HepG2 (cell line): Measurements from ENCODE around the gene PSD4. TPM values are rescaled to one million over a fixed set of nuclear protein-coding genes. Genes with fewer than 3 reads are reported as not detected.
A peak's percentile ranks its signal among the peaks of the same experiment; 100 is the strongest.

Experiments used
- CCAR2 ChIP-seq: fragments of 200-400 bp; formaldehyde crosslinking; optimal IDR thresholded peaks from 2 replicates; pipeline ENCODE3; 2018; ENCODE audit warnings: low read depth, mild to moderate bottlenecking, low read length, moderate library complexity
- JUND ChIP-seq: sonication (generic); formaldehyde crosslinking; IDR thresholded peaks from 2 replicates; pipeline ENCODE4 v1.8.0; 2022; ENCODE audit warnings: mild to moderate bottlenecking, missing genetic modification reagents
- MXD4 ChIP-seq: IDR thresholded peaks from 2 replicates; pipeline ENCODE4 v1.6.1; 2016; ENCODE audit warnings: mild to moderate bottlenecking, missing biosample characterization, missing genetic modification reagents
- NCOA1 ChIP-seq: sonication (generic); formaldehyde crosslinking; IDR thresholded peaks from 2 replicates; pipeline ENCODE4 v1.9.0; 2021; ENCODE audit warnings: missing genetic modification reagents
- TBX2 ChIP-seq: sonication (generic); formaldehyde crosslinking; IDR thresholded peaks from 2 replicates; pipeline ENCODE4 v1.5.0; 2020; ENCODE audit warnings: missing genetic modification reagents, mild to moderate bottlenecking, borderline replicate concordance
- ZMYM4 ChIP-seq: sonication (generic); formaldehyde crosslinking; IDR thresholded peaks from 2 replicates; pipeline ENCODE4 v1.8.1; 2023; ENCODE audit warnings: mild to moderate bottlenecking, missing genetic modification reagents
- ZNF207 ChIP-seq: fragments of 450-650 bp; IDR thresholded peaks from 2 replicates; pipeline ENCODE4 v1.6.1; 2016; ENCODE audit warnings: antibody characterized with exemption, borderline replicate concordance
- ZNF224 ChIP-seq: sonication (generic); formaldehyde crosslinking; IDR thresholded peaks from 2 replicates; pipeline ENCODE4 v1.5.0; 2020; ENCODE audit warnings: mild to moderate bottlenecking, missing genetic modification reagents
- ZNF234 ChIP-seq: sonication (generic); formaldehyde crosslinking; conservative IDR thresholded peaks from 2 replicates; pipeline ENCODE4 v1.5.1; 2020; ENCODE audit warnings: mild to moderate bottlenecking, missing genetic modification reagents
- ZNF335 ChIP-seq: sonication (generic); formaldehyde crosslinking; IDR thresholded peaks from 2 replicates; pipeline ENCODE4 v1.4.0; 2020; ENCODE audit warnings: missing genetic modification reagents
- ZNF530 ChIP-seq: sonication (generic); formaldehyde crosslinking; IDR thresholded peaks from 2 replicates; pipeline ENCODE4 v1.5.0; 2020; ENCODE audit warnings: low read depth, mild to moderate bottlenecking, missing genetic modification reagents
- polyA plus RNA-seq, 8 experiments: library from polyadenylated mRNA; depleted of rRNA in 3 of 8; stranded (reverse) in 7 of 8; unstranded in 1 of 8; fragments of >200 nt; fragmentation: Illumina TruSeq in 4 of 8; extraction: Trizol in 4 of 8; gene quantifications; 2 replicates each; pipeline versions ENCODE4 v1.2.1 to v1.2.3, GENCODE V29; 2011 to 2016; ENCODE audit warnings: low read depth in 4 of 8, missing spikeins in 1 of 8, mixed read lengths in 1 of 8; ENCODE audit not compliant: insufficient read depth in 1 of 8
- total RNA-seq, 5 experiments: library from RNA; depleted of rRNA; stranded (reverse); fragments of >200 nt; fragmentation: Illumina TruSeq; extraction: Trizol; gene quantifications; 2 replicates each; pipeline ENCODE4 v1.2.3, GENCODE V29; 2016; ENCODE audit warnings: low read depth in 1 of 5
- TF ChIP-seq, protein P1 (sequence below): sonication (generic); formaldehyde crosslinking; conservative IDR thresholded peaks from 2 replicates; pipeline ENCODE4 v1.4.0; 2020; ENCODE audit warnings: mild to moderate bottlenecking, missing genetic modification reagents, moderate library complexity
- TF ChIP-seq, protein P2 (sequence below): IDR thresholded peaks from 2 replicates; pipeline ENCODE4 v1.6.1; 2016; ENCODE audit warnings: missing compliant biosample characterization, missing genetic modification reagents, borderline replicate concordance
- TF ChIP-seq, protein P3 (sequence below): sonication (generic); formaldehyde crosslinking; IDR thresholded peaks from 2 replicates; pipeline ENCODE4 v1.4.0; 2020; ENCODE audit warnings: missing genetic modification reagents
- TF ChIP-seq, protein P4 (sequence below): sonication (generic); formaldehyde crosslinking; IDR thresholded peaks from 2 replicates; pipeline ENCODE4 v1.4.0; 2020; ENCODE audit warnings: mild to moderate bottlenecking, missing genetic modification reagents

The PSD4 gene
- total and polyA plus RNA-seq, 2 of the 13 experiments (the other 11 are each of a cell fraction or from before 2014, with no cell fraction given), result 5.8 to 9.4 TPM

DNA sequence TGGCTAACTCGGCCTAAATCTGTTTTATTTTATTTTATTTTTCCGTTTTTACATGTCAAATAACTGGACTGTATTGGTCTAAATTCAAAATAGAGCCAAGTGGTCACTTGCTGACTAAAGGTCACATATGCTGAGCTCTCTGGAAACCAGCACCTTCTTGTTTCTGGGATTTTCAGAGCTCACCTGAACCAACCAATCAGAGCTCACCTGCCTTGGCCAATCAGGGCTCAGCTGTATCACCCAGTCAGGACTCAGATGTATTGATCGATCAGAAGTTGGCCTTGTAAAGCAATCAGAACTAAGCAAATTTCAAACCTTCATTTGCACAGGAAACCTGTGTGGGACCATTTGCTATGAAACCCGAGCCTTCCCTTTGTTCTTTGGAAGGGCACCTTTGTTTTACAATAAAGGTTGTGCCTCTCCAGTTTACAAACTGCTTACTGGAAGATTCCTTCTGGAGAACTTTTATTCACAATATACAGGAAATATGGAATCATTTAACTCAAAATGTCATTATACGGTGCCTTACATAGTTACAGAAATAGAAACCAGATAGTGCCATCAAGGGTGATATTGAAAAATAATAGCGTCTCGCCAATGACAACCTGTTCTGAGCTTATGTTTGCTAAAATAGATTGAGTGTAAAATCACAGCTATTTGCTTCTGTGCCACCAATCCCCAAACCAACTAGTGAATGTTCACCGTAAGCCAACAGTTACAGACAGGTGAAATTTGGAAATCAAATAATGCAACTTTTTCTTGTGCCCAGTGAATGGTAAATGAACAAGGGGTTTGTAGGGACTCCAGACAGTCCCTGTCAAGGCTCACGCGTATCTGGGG is 17.3 kb upstream of the PSD4 start (continued):
- no peak for TF ChIP-seq CCAR2
- TF ChIP-seq ZNF207, result no peak
- no peak for TF ChIP-seq ZNF234
- TF ChIP-seq TBX2 (CRISPR knock-in tag), result peak; percentile 72
- no peak for TF ChIP-seq ZNF335
- TF ChIP-seq, protein P1, sequence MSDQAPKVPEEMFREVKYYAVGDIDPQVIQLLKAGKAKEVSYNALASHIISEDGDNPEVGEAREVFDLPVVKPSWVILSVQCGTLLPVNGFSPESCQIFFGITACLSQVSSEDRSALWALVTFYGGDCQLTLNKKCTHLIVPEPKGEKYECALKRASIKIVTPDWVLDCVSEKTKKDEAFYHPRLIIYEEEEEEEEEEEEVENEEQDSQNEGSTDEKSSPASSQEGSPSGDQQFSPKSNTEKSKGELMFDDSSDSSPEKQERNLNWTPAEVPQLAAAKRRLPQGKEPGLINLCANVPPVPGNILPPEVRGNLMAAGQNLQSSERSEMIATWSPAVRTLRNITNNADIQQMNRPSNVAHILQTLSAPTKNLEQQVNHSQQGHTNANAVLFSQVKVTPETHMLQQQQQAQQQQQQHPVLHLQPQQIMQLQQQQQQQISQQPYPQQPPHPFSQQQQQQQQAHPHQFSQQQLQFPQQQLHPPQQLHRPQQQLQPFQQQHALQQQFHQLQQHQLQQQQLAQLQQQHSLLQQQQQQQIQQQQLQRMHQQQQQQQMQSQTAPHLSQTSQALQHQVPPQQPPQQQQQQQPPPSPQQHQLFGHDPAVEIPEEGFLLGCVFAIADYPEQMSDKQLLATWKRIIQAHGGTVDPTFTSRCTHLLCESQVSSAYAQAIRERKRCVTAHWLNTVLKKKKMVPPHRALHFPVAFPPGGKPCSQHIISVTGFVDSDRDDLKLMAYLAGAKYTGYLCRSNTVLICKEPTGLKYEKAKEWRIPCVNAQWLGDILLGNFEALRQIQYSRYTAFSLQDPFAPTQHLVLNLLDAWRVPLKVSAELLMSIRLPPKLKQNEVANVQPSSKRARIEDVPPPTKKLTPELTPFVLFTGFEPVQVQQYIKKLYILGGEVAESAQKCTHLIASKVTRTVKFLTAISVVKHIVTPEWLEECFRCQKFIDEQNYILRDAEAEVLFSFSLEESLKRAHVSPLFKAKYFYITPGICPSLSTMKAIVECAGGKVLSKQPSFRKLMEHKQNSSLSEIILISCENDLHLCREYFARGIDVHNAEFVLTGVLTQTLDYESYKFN (CRISPR knock-in tag), result peak; percentile 88
- TF ChIP-seq ZMYM4 (CRISPR knock-in tag), result peak; percentile 97
- TF ChIP-seq, protein P2, sequence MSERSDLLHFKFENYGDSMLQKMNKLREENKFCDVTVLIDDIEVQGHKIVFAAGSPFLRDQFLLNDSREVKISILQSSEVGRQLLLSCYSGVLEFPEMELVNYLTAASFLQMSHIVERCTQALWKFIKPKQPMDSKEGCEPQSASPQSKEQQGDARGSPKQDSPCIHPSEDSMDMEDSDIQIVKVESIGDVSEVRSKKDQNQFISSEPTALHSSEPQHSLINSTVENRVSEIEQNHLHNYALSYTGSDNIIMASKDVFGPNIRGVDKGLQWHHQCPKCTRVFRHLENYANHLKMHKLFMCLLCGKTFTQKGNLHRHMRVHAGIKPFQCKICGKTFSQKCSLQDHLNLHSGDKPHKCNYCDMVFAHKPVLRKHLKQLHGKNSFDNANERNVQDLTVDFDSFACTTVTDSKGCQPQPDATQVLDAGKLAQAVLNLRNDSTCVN (CRISPR knock-in tag), result 0 out of 2 replicates have a peak, but pooled peaks have one; percentile 17
- TF ChIP-seq MXD4, result no peak; the same call in 1 of the 2 replicates
- TF ChIP-seq ZNF530, result no peak
- TF ChIP-seq, protein P3, sequence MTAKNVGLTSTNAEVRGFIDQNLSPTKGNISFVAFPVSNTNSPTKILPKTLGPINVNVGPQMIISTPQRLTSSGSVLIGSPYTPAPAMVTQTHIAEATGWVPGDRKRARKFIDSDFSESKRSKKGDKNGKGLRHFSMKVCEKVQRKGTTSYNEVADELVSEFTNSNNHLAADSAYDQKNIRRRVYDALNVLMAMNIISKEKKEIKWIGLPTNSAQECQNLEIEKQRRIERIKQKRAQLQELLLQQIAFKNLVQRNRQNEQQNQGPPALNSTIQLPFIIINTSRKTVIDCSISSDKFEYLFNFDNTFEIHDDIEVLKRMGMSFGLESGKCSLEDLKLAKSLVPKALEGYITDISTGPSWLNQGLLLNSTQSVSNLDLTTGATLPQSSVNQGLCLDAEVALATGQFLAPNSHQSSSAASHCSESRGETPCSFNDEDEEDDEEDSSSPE, result no peak
- TF ChIP-seq JUND (CRISPR knock-in tag), result no peak
- no peak for TF ChIP-seq NCOA1 (CRISPR knock-in tag)
- TF ChIP-seq ZNF224 (CRISPR knock-in tag), result no peak
- TF ChIP-seq, protein P4, sequence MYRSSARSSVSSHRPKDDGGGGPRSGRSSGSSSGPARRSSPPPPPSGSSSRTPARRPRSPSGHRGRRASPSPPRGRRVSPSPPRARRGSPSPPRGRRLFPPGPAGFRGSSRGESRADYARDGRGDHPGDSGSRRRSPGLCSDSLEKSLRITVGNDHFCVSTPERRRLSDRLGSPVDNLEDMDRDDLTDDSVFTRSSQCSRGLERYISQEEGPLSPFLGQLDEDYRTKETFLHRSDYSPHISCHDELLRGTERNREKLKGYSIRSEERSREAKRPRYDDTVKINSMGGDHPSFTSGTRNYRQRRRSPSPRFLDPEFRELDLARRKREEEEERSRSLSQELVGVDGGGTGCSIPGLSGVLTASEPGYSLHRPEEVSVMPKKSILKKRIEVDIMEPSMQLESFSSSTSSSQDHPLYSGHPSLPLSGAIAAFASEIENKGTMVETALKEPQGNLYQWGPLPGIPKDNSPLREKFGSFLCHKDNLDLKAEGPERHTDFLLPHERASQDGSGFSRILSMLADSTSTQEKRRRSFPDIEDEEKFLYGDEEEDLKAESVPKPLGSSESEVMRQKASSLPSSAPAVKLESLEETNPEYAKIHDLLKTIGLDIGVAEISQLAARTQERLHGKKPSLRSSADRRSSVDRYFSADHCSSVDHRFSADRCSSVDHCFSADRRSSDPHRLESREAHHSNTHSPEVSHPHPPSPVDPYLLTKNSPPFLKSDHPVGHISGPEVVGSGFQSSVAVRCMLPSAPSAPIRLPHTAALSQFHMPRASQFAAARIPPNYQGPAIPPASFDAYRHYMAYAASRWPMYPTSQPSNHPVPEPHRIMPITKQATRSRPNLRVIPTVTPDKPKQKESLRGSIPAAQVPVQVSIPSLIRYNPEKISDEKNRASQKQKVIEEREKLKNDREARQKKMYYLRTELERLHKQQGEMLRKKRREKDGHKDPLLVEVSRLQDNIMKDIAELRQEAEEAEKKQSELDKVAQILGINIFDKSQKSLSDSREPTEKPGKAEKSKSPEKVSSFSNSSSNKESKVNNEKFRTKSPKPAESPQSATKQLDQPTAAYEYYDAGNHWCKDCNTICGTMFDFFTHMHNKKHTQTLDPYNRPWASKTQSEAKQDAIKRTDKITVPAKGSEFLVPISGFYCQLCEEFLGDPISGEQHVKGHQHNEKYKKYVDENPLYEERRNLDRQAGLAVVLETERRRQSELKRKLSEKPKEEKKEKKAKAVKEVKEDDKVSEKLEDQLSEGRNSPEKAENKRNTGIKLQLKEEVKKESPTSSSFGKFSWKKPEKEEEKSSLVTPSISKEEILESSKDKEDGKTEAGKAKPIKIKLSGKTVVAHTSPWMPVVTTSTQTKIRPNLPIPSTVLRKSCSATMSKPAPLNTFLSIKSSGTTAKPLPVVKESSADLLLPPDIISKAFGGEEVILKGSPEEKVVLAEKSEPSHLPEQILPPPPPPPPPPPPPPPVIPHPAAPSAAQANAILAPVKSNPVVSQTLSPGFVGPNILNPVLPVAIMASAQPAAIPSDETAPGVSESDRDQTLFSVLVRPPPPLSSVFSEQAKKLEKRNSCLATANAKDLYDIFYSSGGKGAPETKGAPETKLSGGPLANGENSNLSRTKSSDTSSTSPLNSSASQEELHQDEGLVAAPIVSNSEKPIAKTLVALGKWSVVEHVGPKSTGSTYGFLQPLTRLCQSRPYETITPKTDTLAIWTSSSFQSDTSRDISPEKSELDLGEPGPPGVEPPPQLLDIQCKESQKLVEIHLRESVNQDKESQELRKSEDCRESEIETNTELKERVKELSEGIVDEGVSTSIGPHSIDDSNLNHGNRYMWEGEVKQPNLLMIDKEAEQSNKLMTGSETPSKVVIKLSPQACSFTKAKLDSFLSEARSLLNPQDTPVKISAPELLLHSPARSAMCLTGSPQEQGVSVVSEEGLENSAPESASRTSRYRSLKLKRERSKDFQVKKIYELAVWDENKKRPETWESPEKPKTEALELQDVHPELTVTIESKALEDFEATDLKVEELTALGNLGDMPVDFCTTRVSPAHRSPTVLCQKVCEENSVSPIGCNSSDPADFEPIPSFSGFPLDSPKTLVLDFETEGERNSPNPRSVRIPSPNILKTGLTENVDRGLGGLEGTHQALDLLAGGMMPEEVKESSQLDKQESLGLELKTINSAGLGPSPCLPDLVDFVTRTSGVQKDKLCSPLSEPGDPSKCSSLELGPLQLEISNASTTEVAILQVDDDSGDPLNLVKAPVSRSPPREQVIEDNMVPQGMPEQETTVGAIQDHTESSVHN (CRISPR knock-in tag), result no peak
